HCT116 (cell line): Measurements from ENCODE around the gene METTL24. TPM values are rescaled to one million over a fixed set of nuclear protein-coding genes. Genes with fewer than 3 reads are reported as not detected.
"Not testable (repeated sequence)": the region's sequence is repeated elsewhere in the genome, so short reads cannot be mapped to it uniquely, and the experiment has no call there.

Experiments used
- ATAC-seq: fragments of 200-7000 bp; cut with Tn5 transposase; 2 replicates; pipeline ENCODE4 v1.9.1; 2020; ENCODE audit warnings: mild to moderate bottlenecking, moderate library complexity
- BruUV-seq: library from RNA; stranded (reverse); fragments of 400-500 nt; replicated peaks from 2 replicates; lab custom pipeline; 2021; lab: Mats Ljungman, UMichigan
- CTCF ChIA-PET: fragments of 300-600 bp; sonication (Branson Sonifier 250); formaldehyde crosslinking; loops from one replicate; lab custom pipeline; 2021; ENCODE audit warnings: antibody characterized with exemption; lab: Charles Lee
- POLR2A ChIA-PET: fragments of 300-600, 350-600 bp; sonication (Branson Sonifier 250); formaldehyde crosslinking; loops from one replicate; lab custom pipeline; 2021; ENCODE audit warnings: antibody characterized with exemption; lab: Charles Lee
- RAD21 ChIA-PET, 2 experiments: fragments of 300-600 bp; sonication (Branson Sonifier 250); formaldehyde crosslinking; loops; one replicate each; lab custom pipeline; 2023; ENCODE audit warnings: low total read pairs in 2 of 2; ENCODE audit not compliant: uncharacterized antibody in 2 of 2, unreplicated experiment in 2 of 2, low non-redundant PET in 1 of 2; lab: Charles Lee
- DNase-seq: peaks from one replicate; pipeline ENCODE4 v3.0.0-alpha.2; 2010; ENCODE audit warnings: low read depth, low spot score
- H2AFZ ChIP-seq: fragments of 200-600 bp; shearing (Covaris generic), sonication (generic); 2 replicates; pipeline ENCODE4 v1.6.1; 2017; ENCODE audit warnings: low read depth, mixed run types, mixed read lengths, antibody characterized with exemption, low read length; ENCODE audit not compliant: poor library complexity, severe bottlenecking
- H3K27ac ChIP-seq: 2 replicates; pipeline ENCODE4 v1.5.1; 2012; ENCODE audit warnings: low read depth, low read length
- H3K27me3 ChIP-seq: fragments of 200-600 bp; sonication (generic); 2 replicates; pipeline ENCODE4 v1.6.1; 2016; ENCODE audit warnings: mixed run types, low read length, mixed read lengths; ENCODE audit not compliant: insufficient read depth
- H3K36me3 ChIP-seq, 2 experiments: fragments of 200-500 bp in 1 of 2; fragments of 200-600 bp in 1 of 2; sonication (Bioruptor generic) in 1 of 2; sonication (generic) in 1 of 2; 2 replicates each; pipeline versions ENCODE4 v1.5.1 to v1.6.1; 2014 to 2016; ENCODE audit warnings: low read length in 2 of 2, inconsistent platforms in 1 of 2, mixed read lengths in 1 of 2, mixed run types in 1 of 2; ENCODE audit not compliant: insufficient read depth in 2 of 2, control insufficient read depth in 1 of 2
- H3K4me1 ChIP-seq, 2 experiments: fragments of 200-600 bp in 1 of 2; sonication (generic) in 1 of 2; 2 replicates each; pipeline versions ENCODE4 v1.5.1 to v1.6.1; 2012 to 2017; ENCODE audit warnings: low read length in 2 of 2, inconsistent platforms in 1 of 2, mild to moderate bottlenecking in 1 of 2, mixed read lengths in 1 of 2, mixed run types in 1 of 2, moderate library complexity in 1 of 2; ENCODE audit not compliant: insufficient read depth in 2 of 2, control insufficient read depth in 1 of 2
- H3K4me2 ChIP-seq: fragments of 200-600 bp; sonication (generic); 2 replicates; pipeline ENCODE4 v1.6.1; 2017; ENCODE audit warnings: mixed run types, low read length, mixed read lengths
- H3K4me3 ChIP-seq, 2 experiments: fragments of 200-600 bp in 1 of 2; sonication (generic) in 1 of 2; replicated peaks in 1 of 2; 2 replicates each; pipeline ENCODE4 v1.5.1; 2011 to 2016; ENCODE audit warnings: low read length in 2 of 2, control low read depth in 1 of 2, low read depth in 1 of 2, mild to moderate bottlenecking in 1 of 2, mixed read lengths in 1 of 2, mixed run types in 1 of 2
- H3K79me2 ChIP-seq: fragments of 200-600 bp; sonication (generic); 2 replicates; pipeline ENCODE4 v1.6.1; 2017; ENCODE audit warnings: mild to moderate bottlenecking, mixed run types, low read length, moderate library complexity, mixed read lengths; ENCODE audit not compliant: insufficient read depth
- H3K9ac ChIP-seq: fragments of 200-600 bp; sonication (generic); 2 replicates; pipeline ENCODE4 v1.6.1; 2016; ENCODE audit warnings: low read length, mixed read lengths
- H3K9me2 ChIP-seq: fragments of 200-600 bp; sonication (generic), shearing (Covaris generic); 2 replicates; pipeline ENCODE4 v1.6.1; 2017; ENCODE audit warnings: mixed run types, mild to moderate bottlenecking, moderate library complexity; ENCODE audit not compliant: insufficient read depth
- H3K9me3 ChIP-seq, 2 experiments: fragments of 200-500 bp in 1 of 2; fragments of 200-600 bp in 1 of 2; sonication (Bioruptor generic) in 1 of 2; sonication (generic) in 1 of 2; 2 replicates each; pipeline ENCODE4 v1.6.1; 2014 to 2017; ENCODE audit warnings: low read length in 2 of 2, mixed read lengths in 2 of 2, inconsistent platforms in 1 of 2, low read depth in 1 of 2, mild to moderate bottlenecking in 1 of 2, mixed run types in 1 of 2, moderate library complexity in 1 of 2; ENCODE audit not compliant: control insufficient read depth in 1 of 2, insufficient read depth in 1 of 2
- H4K20me1 ChIP-seq: fragments of 200-600 bp; sonication (generic), shearing (Covaris generic); 2 replicates; pipeline ENCODE4 v1.6.1; 2017; ENCODE audit warnings: mixed run types, mild to moderate bottlenecking, moderate library complexity; ENCODE audit not compliant: insufficient read depth
- ATF3 ChIP-seq: IDR thresholded peaks from 2 replicates; pipeline ENCODE4 v1.6.1; 2012
- CBX3 ChIP-seq: IDR thresholded peaks from 2 replicates; pipeline ENCODE4 v1.6.1; 2012; ENCODE audit warnings: low read depth
- CEBPB ChIP-seq: IDR thresholded peaks from 2 replicates; pipeline ENCODE4 v1.6.1; 2012; ENCODE audit warnings: low read depth
- CTCF ChIP-seq, 3 experiments: fragments of 200-600 bp in 1 of 3; sonication (generic) in 1 of 3; IDR thresholded peaks in 2 of 3; conservative IDR thresholded peaks in 1 of 3; 2 replicates each; pipeline ENCODE4 v1.5.1; 2012 to 2017; ENCODE audit warnings: low read depth in 2 of 3, low read length in 2 of 3, antibody characterized with exemption in 1 of 3, borderline replicate concordance in 1 of 3, control low read depth in 1 of 3, mild to moderate bottlenecking in 1 of 3, mixed read lengths in 1 of 3, mixed run types in 1 of 3, moderate library complexity in 1 of 3; ENCODE audit not compliant: insufficient read depth in 1 of 3
- EGR1 ChIP-seq: IDR thresholded peaks from 2 replicates; pipeline ENCODE4 v1.6.1; 2012; ENCODE audit warnings: low read depth
- ELF1 ChIP-seq: IDR thresholded peaks from 2 replicates; pipeline ENCODE4 v1.6.1; 2012; ENCODE audit warnings: low read depth, borderline replicate concordance
- EZH2 ChIP-seq: fragments of 200-600 bp; sonication (generic); IDR thresholded peaks from 2 replicates; pipeline ENCODE4 v1.6.1; 2017; ENCODE audit warnings: antibody characterized with exemption, mixed run types
- EZH2phosphoT487 ChIP-seq: fragments of 200-600 bp; IDR thresholded peaks from 2 replicates; pipeline ENCODE4 v1.6.1; 2018; ENCODE audit warnings: antibody characterized with exemption, borderline replicate concordance
- FOSL1 ChIP-seq: IDR thresholded peaks from 2 replicates; pipeline ENCODE4 v1.6.1; 2012; ENCODE audit warnings: low read depth
- JUND ChIP-seq: IDR thresholded peaks from 2 replicates; pipeline ENCODE4 v1.6.1; 2012
- POLR2A ChIP-seq: IDR thresholded peaks from 2 replicates; pipeline ENCODE4 v1.7.0; 2011; ENCODE audit warnings: borderline replicate concordance; ENCODE audit not compliant: insufficient read depth, insufficient read length; ENCODE audit errors: extremely low read depth
- RAD21 ChIP-seq: IDR thresholded peaks from 2 replicates; pipeline ENCODE4 v1.6.1; 2012; ENCODE audit warnings: low read depth, mild to moderate bottlenecking
- REST ChIP-seq: IDR thresholded peaks from 2 replicates; pipeline ENCODE4 v1.6.1; 2012; ENCODE audit warnings: low read depth
- SIN3A ChIP-seq: IDR thresholded peaks from 2 replicates; pipeline ENCODE4 v1.6.1; 2012; ENCODE audit warnings: low read depth
- YY1 ChIP-seq: IDR thresholded peaks from 2 replicates; pipeline ENCODE4 v1.6.1; 2011; ENCODE audit warnings: low read length, low read depth, moderate library complexity, mild to moderate bottlenecking; ENCODE audit not compliant: insufficient replicate concordance; ENCODE audit errors: extremely low read depth
- ZNF274 ChIP-seq: fragments of 200-500 bp; sonication (Bioruptor generic); IDR thresholded peaks from 2 replicates; pipeline ENCODE4 v1.6.1; 2014; ENCODE audit warnings: mild to moderate bottlenecking, low read depth, low read length, inconsistent platforms
- intact Hi-C: fragments of 100-400 bp; cut with micrococcal nuclease; formaldehyde crosslinking; loops from 2 replicates; pipeline ENCODE4 v1.10.0; 2022
- total RNA-seq: library from RNA; stranded (reverse); gene quantifications from one replicate; pipeline ENCODE4 v1.2.1, GENCODE V29; 2021; ENCODE audit not compliant: unreplicated experiment
- TF ChIP-seq, protein P1 (sequence below): IDR thresholded peaks from 2 replicates; pipeline ENCODE4 v1.6.1; 2012

METTL24 gene
- total RNA-seq, 1 experiment from 2014 or later = not detected

GRCh38 chr6:110246378-110246777 is 111.8 kb downstream of the METTL24 start:
- DNase-seq (no peak), ATAC-seq (no peak)
- no TSS peak for BruUV-seq
- Histone ChIP-seq H3K9me3 (no peaks in the 10 kb centered on the region), H3K4me1 (no peaks in the 10 kb centered on the region), H3K27me3 (no peaks in the 10 kb centered on the region), H2AFZ (no peak overlapping the region), H3K27ac (no peak overlapping the region), H3K4me3 (no peak overlapping the region), H3K9me2 (no peaks in the 10 kb centered on the region), H3K9ac (no peak overlapping the region), H3K79me2 (no peaks in the 10 kb centered on the region), H3K36me3 (no peaks in the 10 kb centered on the region), H3K4me2 (no peak overlapping the region), H4K20me1 (no peaks in the 10 kb centered on the region)
- RAD21 ChIA-PET = no interaction called here
- POLR2A ChIA-PET = no interaction called here
- CTCF ChIA-PET = no interaction called here
- intact Hi-C loops = no loop called here
- TF ChIP-seq ATF3 (no peak), ZNF274 (no peak), CEBPB (no peak), SIN3A (no peak), RAD21 (no peak), CBX3 (no peak), EZH2 (no peak), FOSL1 (no peak), EGR1 (no peak), REST (no peak), CTCF (IDR thresholded peaks at IDR 0.05 in 2 of 3, conservative IDR thresholded peaks at IDR 0.05 in 1 of 3; ENCODE audit: borderline replicate concordance in 1 of 3, insufficient read depth in 1 of 3, low read depth in 2 of 3, low read length in 2 of 3) (no peak), YY1 (no peak), EZH2phosphoT487 (no peak), POLR2A (no peak), ELF1 (no peak), JUND (no peak)
- TF ChIP-seq, protein P1, sequence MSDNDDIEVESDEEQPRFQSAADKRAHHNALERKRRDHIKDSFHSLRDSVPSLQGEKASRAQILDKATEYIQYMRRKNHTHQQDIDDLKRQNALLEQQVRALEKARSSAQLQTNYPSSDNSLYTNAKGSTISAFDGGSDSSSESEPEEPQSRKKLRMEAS = no peak
- TF ChIP-seq, all 23 proteins: peak for 0

DNA sequence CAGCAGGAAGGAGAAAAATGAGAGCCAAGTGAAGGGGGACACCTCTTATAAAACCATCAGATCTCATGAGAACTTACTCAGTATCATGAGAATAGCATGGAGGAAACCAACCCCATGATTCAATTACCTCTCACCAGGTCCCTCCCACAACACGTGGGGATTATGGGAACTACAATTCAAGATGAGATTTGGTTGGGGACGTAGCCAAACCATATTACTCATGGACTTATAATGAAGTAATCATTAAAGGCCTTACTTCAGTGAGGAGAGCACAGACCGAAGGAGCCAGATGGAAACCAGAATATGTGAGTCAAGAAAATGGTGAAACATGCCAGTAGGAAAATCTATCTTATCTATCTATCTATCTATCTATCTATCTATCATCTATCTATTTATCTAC is 113.5 kb downstream of the METTL24 start:
- DNase-seq, H3K9ac ChIP-seq, H3K9me2 ChIP-seq, H3K27me3 ChIP-seq, intact Hi-C loops, CTCF ChIA-PET, H3K4me2 ChIP-seq, POLR2A ChIA-PET, H3K4me3 ChIP-seq, RAD21 ChIA-PET, ATAC-seq, H4K20me1 ChIP-seq, H2AFZ ChIP-seq, H3K36me3 ChIP-seq, H3K9me3 ChIP-seq, BruUV-seq, H3K4me1 ChIP-seq, H3K27ac ChIP-seq, H3K79me2 ChIP-seq: not testable (repeated sequence)
